ENCODE data around the gene WWC2.
"Not testable (repeated sequence)": the region's sequence is repeated elsewhere in the genome, so short reads cannot be mapped to it uniquely, and the experiment has no call there.

The WWC2 gene

GRCh38 chr4:183304538-183304937 is 205.5 kb downstream of the WWC2 start:
- no peak for DNase-seq

DNA sequence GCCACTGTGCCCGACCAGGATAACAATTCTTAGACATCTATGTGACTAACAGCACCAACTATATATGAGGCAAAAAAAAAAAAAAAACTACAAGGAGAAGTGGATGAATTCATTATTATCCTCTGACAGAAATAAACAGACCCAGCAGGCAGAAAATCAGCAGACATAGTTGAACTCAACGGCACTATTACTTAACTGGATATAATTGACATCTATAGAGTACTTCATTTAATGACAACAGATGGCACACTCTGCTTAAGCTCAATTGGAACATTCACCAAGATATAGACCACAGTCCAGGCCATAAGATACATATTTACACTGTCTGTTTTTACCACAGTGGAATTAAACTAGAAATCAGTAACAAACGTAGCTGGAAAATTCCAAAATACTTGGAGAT is 207.8 kb downstream of the WWC2 start:
- no peak for DNase-seq

GRCh38 chr4:183312841-183313240 is 213.8 kb downstream of the WWC2 start:
- DNase-seq, result no peak

GRCh38 chr4:183314336-183314735 is 215.3 kb downstream of the WWC2 start:
- no peak for DNase-seq

GRCh38 chr4:183314806-183315205 is 215.7 kb downstream of the WWC2 start:
- DNase-seq, result no peak

GRCh38 chr4:183318656-183319055 is 219.6 kb downstream of the WWC2 start:
- no peak for DNase-seq

DNA sequence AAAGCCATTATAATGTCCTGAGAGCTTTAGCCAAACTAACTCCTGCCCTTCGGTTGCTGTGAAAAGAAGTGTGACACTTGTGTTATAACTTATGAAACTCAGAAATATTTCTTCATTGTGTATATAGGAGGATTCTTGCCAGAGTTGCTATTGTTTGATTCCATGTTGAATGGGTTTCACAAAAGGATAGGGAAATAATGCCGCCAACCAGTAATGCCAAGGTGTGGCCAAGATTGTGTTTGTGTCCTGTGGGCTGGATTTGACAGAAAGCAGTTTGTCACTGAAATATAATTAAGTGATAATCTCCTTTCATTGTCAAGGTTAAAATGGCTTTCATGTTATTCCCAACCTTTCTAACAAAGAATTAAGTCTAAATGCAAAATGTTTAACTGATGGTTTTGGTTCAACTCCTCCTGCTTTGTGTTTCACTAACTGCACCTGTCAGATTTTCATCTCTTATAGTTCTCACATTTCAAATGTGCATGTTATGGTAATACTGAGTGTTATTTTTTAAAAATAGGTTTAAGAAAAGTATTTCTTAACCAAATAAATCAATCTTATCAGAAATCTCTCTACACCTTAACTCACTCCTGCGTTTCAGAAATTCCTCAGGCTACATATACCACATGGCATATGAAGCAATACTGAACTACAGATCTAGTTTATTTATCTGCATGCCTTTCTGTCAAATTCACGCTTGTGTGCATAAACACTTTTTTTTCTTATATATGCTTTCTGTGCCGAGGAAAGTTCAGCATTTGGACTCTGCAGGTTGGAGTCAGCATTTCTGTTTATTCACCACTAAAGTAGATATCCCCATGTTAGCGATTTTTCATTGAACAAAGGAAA is 221.4 kb downstream of the WWC2 start, which contains the start of gene CLDN22:
CLDN22 (minus strand) TSS at position 66 of the 849 bp plus-strand sequence; CDS start at position 8, 58 bp downstream.
- no peak for DNase-seq

GRCh38 chr4:183321079-183321478 is 222.0 kb downstream of the WWC2 start:
- no peak for DNase-seq

GRCh38 chr4:183321516-183321915 is 222.5 kb downstream of the WWC2 start:
- DNase-seq, result no peak

DNA sequence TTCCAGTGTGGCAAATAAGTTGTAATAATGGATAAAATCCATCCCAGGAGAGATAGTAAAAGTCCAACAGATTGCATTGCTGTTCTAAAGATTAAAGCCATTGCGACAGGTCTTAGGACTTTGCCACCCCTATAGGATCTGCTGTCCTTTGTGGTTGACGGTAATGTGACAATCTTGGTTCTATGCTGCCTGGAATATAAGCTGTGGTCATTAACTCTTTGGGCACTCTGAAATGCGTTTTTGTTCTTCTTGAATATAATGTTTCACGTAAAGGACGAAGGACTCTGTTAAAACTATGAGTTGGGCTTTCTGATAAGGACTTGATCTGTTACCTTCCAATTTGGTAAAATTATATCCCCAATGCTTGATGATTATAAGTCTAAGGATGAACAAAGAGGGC is 223.3 kb downstream of the WWC2 start, which contains the start of gene CLDN24:
CLDN24 (minus strand) TSS at position 101 of the 400 bp plus-strand sequence; CDS start at position 101, 0 bp downstream.
- no peak for DNase-seq

DNA sequence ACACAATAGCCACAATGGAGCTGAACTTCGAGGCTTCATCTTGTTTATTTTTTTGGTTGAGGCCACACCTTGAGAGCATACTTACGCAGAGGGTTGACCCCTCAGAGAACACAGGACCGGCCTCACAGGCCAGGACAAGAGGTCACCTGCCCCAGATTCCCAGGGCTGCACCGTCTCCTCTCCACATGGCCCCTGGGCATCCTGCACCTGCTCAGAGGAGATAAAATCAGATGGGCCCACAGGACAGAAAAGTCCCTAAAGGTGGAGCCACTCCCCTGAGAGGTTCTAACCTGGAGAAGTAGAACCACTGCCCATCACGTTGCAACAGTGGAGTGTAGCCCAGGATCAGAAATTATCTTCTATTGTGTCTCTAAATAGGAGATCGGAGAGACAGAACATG is 224.2 kb downstream of the WWC2 start:
- DNase-seq, result no peak

DNA sequence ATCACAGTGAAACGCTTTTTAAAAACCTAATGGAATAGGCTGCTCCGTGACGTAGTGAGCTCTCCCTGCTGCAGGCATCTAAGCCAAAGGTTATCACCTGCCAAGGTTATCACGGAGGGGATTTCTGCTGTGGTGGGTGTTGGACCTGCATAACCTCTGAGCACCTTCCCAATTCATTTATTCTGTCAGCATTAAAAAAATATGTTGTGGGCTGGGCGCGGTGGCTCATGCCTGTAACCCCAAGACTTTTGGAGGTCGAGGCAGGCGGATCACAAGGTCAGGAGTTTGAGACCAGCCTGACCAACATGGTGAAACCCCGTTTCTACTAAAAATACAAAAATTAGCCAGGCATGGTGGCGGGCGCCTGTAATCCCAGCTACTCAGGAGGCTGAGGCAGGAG is 225.0 kb downstream of the WWC2 start:
- not testable (repeated sequence) for DNase-seq

DNA sequence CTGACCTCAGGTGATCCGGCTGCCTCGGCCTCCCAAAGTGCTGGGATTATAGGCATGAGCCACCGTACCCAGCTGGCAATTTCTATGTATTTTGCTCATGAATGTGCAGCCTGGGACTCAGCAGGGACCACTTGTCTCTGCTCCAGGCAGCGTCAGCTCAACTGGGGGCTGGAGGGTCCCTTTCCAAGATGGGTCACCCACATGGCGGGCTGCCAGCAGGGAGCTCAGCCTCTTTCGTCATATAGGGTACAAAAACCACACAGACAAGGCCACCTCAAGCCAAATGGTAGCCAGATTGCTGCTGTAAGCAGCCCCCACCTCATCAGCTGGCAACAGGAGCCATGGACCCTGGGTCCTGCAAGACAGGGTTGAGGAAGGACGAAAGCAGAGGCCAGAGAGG is 225.6 kb downstream of the WWC2 start:
- DNase-seq, result no peak

- not testable (repeated sequence) for DNase-seq
These were observed 227.3 kb downstream of the WWC2 start for GRCh38 chr4:183326387-183326786.

- no peak for DNase-seq
These were observed 227.8 kb downstream of the WWC2 start for GRCh38 chr4:183326853-183327252.

DNA sequence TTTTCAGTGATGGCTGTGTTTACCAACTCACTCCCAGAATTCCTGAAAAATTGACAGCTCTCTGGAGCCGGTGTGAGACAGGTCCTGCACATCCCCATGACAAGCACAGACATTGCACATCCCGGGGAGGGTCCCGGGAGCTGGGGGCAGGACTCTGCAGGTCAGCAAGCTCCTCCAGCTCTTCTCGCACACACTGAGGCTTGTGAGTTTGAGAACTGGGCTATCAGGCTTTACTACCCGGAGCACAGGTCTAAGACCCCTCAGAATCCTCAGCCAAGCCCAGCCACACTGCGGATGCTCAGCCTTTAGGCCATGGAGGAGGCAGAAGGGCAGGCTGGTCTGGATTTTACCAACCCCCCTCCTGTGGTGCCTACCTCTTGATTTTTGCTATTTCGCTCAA is 228.8 kb downstream of the WWC2 start:
- DNase-seq, result no peak

DNA sequence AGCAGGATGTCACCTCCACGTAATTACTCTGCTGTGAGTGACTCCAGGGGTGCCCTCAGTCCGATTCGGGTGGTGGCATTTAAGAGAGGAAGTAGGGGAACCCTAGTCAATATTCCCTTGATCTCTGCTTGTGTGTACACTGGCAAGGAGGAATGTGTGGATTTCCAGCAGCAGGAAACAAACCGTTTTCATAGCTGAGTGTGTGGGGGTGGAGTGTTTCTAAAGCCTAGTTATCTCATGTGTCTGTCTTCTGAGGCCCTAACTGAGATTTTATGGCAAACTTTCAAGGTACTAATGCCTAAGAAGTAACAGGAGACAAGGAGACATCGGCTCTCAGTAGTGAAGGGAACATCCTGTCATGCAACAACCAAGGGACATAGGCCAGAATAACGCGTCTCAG is 229.8 kb downstream of the WWC2 start:
- DNase-seq, result no peak

DNA sequence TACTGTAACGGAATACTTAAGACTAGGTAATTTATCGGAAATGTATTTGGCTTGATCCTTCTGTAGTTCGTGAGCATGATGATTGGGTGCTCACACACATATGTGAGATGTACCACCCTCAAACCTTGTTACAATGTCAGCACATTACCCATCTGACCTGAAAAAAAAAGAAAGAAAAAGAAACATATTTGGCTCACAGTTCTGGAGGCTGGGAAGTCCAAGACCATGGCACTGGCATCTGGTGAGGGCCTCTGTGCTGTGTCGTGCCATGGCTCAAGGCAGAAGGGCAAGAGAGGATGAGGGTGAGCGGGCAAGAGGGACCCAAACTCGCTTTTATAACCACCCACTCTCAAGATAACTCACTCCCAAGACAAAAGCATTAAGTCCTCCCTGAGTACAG is 230.2 kb downstream of the WWC2 start:
- DNase-seq, result no peak

- no peak for DNase-seq
These were observed 231.1 kb downstream of the WWC2 start for GRCh38 chr4:183329954-183330742.

GRCh38 chr4:183330841-183331240 is 231.8 kb downstream of the WWC2 start:
- no peak for DNase-seq

GRCh38 chr4:183332447-183332846 is 233.4 kb downstream of the WWC2 start:
- no peak for DNase-seq

DNA sequence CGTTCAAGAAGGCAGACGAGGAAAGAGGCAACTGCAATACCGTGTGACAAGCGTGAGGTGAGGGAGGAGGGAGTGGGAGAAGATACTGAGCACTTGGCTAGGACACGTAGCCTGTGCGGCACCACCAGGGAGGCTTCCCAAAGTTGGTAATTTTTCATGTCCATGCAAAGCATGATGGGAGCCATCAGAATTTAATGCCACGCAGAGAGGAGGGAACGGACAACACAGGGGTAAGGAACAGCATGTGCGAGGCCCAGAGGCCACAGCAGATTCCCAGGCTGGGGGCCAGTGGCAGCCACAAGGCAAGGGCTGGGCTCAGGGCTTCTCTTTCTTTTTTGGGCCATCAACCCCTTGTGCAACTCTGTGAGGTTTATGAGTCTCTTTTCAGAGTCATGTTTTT is 234.1 kb downstream of the WWC2 start:
- DNase-seq, result no peak

DNA sequence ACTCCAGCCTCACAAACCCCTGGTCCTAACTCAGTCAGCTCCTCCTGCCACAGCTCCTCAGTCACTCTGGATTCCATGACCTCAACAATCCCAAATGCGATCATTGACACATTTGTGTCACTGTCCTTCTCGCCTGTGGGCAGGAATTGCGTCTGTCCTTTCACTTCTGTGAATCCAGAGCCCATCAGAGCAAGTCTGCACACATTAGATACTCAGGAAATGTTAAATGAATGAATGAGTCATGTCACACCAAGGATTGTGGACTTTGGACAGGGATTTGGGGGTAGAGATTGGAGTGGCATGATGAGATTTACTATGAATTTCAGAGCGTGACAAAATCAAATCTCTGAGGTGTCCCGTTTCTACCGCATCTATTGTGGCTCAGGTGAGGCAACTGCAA is 234.9 kb downstream of the WWC2 start:
- no peak for DNase-seq

GRCh38 chr4:183335369-183335940 is 236.4 kb downstream of the WWC2 start:
- no peak for DNase-seq

All from AML-193 (cell line).